ENCODE measurements around the gene LIM2.

DNA sequence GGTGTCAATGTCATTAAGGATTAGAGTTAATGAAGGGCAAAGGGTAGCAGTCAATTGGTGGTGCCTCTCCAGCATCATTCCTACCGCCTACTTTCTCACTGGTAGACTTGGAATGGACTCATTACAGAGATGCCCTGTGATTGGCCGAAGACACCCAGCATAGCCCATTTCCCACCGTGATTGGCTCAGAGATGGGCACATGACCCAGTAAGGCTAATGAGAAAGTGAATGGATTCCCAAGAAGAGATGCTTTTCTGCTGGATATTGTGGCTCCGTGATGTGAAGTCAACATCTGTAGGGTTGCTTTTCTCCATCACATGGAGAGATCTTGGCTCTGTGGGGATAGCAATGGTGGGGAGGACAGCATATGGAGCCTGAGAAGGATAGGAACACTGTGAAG is 57.4 kb downstream of the LIM2 start:
- TF ChIP-seq LARP7 (IDR thresholded peaks at IDR 0.05), result no peak
- TF ChIP-seq, protein P1, sequence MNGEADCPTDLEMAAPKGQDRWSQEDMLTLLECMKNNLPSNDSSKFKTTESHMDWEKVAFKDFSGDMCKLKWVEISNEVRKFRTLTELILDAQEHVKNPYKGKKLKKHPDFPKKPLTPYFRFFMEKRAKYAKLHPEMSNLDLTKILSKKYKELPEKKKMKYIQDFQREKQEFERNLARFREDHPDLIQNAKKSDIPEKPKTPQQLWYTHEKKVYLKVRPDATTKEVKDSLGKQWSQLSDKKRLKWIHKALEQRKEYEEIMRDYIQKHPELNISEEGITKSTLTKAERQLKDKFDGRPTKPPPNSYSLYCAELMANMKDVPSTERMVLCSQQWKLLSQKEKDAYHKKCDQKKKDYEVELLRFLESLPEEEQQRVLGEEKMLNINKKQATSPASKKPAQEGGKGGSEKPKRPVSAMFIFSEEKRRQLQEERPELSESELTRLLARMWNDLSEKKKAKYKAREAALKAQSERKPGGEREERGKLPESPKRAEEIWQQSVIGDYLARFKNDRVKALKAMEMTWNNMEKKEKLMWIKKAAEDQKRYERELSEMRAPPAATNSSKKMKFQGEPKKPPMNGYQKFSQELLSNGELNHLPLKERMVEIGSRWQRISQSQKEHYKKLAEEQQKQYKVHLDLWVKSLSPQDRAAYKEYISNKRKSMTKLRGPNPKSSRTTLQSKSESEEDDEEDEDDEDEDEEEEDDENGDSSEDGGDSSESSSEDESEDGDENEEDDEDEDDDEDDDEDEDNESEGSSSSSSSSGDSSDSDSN (IDR thresholded peaks at IDR 0.05; ENCODE audit: borderline replicate concordance in 1 of 2, low read depth in 2 of 2, low read length in 2 of 2), result no peak
- no peak for TF ChIP-seq SIN3A (IDR thresholded peaks at IDR 0.05; ENCODE audit: borderline replicate concordance in 2 of 2, control insufficient read depth in 1 of 2, low read depth in 2 of 2, low read length in 2 of 2)
- TF ChIP-seq PHF8 (IDR thresholded peaks at IDR 0.05; ENCODE audit: borderline replicate concordance, low read length), result no peak
- TF ChIP-seq HNRNPH1 (optimal IDR thresholded peaks at IDR 0.05; ENCODE audit: low read depth, low read length), result no peak
- no peak for TF ChIP-seq ZNF174 (CRISPR knock-in tag; IDR thresholded peaks at IDR 0.05)
- TF ChIP-seq, protein P2, sequence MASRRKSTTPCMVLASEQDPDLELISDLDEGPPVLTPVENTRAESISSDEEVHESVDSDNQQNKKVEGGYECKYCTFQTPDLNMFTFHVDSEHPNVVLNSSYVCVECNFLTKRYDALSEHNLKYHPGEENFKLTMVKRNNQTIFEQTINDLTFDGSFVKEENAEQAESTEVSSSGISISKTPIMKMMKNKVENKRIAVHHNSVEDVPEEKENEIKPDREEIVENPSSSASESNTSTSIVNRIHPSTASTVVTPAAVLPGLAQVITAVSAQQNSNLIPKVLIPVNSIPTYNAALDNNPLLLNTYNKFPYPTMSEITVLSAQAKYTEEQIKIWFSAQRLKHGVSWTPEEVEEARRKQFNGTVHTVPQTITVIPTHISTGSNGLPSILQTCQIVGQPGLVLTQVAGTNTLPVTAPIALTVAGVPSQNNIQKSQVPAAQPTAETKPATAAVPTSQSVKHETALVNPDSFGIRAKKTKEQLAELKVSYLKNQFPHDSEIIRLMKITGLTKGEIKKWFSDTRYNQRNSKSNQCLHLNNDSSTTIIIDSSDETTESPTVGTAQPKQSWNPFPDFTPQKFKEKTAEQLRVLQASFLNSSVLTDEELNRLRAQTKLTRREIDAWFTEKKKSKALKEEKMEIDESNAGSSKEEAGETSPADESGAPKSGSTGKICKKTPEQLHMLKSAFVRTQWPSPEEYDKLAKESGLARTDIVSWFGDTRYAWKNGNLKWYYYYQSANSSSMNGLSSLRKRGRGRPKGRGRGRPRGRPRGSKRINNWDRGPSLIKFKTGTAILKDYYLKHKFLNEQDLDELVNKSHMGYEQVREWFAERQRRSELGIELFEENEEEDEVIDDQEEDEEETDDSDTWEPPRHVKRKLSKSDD (conservative IDR thresholded peaks at IDR 0.05; ENCODE audit: low read length), result no peak
- TF ChIP-seq, protein P3, sequence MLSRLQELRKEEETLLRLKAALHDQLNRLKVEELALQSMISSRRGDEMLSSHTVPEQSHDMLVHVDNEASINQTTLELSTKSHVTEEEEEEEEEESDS (CRISPR knock-in tag; IDR thresholded peaks at IDR 0.05), result no peak
- TF ChIP-seq, protein P4, sequence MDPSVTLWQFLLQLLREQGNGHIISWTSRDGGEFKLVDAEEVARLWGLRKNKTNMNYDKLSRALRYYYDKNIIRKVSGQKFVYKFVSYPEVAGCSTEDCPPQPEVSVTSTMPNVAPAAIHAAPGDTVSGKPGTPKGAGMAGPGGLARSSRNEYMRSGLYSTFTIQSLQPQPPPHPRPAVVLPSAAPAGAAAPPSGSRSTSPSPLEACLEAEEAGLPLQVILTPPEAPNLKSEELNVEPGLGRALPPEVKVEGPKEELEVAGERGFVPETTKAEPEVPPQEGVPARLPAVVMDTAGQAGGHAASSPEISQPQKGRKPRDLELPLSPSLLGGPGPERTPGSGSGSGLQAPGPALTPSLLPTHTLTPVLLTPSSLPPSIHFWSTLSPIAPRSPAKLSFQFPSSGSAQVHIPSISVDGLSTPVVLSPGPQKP (CRISPR knock-in tag; IDR thresholded peaks at IDR 0.05), result no peak
- TF ChIP-seq ZBTB17 (CRISPR knock-in tag; IDR thresholded peaks at IDR 0.05), result no peak
- TF ChIP-seq KLF6 (CRISPR knock-in tag; IDR thresholded peaks at IDR 0.05; ENCODE audit: borderline replicate concordance), result no peak
- TF ChIP-seq RBM17 (IDR thresholded peaks at IDR 0.05; ENCODE audit: borderline replicate concordance, low read depth, low read length), result no peak
- TF ChIP-seq, protein P5, sequence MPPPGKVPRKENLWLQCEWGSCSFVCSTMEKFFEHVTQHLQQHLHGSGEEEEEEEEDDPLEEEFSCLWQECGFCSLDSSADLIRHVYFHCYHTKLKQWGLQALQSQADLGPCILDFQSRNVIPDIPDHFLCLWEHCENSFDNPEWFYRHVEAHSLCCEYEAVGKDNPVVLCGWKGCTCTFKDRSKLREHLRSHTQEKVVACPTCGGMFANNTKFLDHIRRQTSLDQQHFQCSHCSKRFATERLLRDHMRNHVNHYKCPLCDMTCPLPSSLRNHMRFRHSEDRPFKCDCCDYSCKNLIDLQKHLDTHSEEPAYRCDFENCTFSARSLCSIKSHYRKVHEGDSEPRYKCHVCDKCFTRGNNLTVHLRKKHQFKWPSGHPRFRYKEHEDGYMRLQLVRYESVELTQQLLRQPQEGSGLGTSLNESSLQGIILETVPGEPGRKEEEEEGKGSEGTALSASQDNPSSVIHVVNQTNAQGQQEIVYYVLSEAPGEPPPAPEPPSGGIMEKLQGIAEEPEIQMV (tag; conservative IDR thresholded peaks at IDR 0.05; ENCODE audit: low read depth), result no peak
